Lower leg skin (tissue), 4 donors: ENCODE measurements around the gene VPS13D. TPM values are rescaled to one million over a fixed set of nuclear protein-coding genes. Genes with fewer than 3 reads are reported as not detected.

Source experiments
- DNase-seq, 2 donors: peaks; one replicate each; pipeline ENCODE4 v3.0.0-alpha.2; 2019; ENCODE audit warnings: low spot score in 2 of 2
- H3K4me3 ChIP-seq: fragments of 200-600 bp; sonication (generic); 2 replicates; pipeline ENCODE4 v1.5.1; 2017; ENCODE audit warnings: mild to moderate bottlenecking, low read depth; ENCODE audit not compliant: poor library complexity, severe bottlenecking
- POLR2A ChIP-seq, 2 donors: fragments of 450-650 bp; IDR thresholded peaks; one replicate each; pipeline ENCODE4 v1.6.1; 2016 to 2017; ENCODE audit warnings: antibody characterized with exemption in 2 of 2, mild to moderate bottlenecking in 1 of 2, moderate library complexity in 1 of 2
- WGBS, 2 donors: methylation state at CpG; one replicate each; pipeline ENCODE4 v1.1.5; 2018; 5-methylcytosine and 5-hydroxymethylcytosine counted together
- intact Hi-C: fragments of 100-400 bp; cut with DNase I; formaldehyde crosslinking; loops from one replicate; pipeline ENCODE4 v1.15.0; 2023; ENCODE audit warnings: low total_unique reads
- total RNA-seq, 4 donors: library from RNA; depleted of rRNA; stranded (reverse); fragments of >200 nt; gene quantifications; one replicate each; pipeline ENCODE4 v1.1.0, GENCODE V29; 2016
- TF ChIP-seq, protein P1 (sequence below), 3 donors: fragments of 450-650 bp; IDR thresholded peaks; one replicate each; pipeline ENCODE4 v1.5.1; 2016; ENCODE audit warnings: antibody characterized with exemption in 3 of 3, mild to moderate bottlenecking in 3 of 3, moderate library complexity in 2 of 3

Gene VPS13D
- total RNA-seq, 4 donors from 2014 or later = 96.5 to 200 (median 116) TPM

DNA sequence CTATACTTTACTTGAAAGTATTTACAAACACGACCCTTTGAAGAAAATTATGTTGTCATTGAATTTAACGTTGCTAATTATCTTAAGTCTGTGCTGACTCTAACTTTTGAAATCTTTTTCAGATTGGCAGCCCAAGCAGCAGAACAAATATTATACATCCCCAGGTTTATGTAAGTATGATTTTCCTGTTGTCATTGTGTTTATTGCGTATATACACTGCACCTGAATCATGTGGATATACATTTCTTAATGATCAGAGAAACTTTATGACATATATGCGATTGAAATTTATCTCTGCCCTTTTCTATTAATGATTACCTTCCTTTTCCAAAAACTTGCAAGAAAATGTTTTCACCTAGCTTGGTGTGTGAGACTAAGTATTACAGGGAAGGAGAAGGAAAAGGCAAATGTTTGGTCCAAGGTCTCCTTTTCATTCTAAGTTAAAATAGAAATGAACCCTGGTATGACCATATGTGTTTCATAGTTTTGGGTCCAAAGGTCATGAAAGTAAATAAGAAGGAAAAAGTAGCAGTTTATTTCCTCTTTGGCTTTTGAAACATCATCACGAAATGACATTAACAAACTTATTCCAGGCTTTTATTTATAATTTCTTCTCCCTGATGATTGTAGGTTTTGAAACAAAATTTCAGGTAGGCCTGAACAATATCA lies 116.8 kb downstream of the VPS13D start:
- TF ChIP-seq POLR2A (IDR thresholded peaks at IDR 0.05) = no peak
- TF ChIP-seq, protein P1, sequence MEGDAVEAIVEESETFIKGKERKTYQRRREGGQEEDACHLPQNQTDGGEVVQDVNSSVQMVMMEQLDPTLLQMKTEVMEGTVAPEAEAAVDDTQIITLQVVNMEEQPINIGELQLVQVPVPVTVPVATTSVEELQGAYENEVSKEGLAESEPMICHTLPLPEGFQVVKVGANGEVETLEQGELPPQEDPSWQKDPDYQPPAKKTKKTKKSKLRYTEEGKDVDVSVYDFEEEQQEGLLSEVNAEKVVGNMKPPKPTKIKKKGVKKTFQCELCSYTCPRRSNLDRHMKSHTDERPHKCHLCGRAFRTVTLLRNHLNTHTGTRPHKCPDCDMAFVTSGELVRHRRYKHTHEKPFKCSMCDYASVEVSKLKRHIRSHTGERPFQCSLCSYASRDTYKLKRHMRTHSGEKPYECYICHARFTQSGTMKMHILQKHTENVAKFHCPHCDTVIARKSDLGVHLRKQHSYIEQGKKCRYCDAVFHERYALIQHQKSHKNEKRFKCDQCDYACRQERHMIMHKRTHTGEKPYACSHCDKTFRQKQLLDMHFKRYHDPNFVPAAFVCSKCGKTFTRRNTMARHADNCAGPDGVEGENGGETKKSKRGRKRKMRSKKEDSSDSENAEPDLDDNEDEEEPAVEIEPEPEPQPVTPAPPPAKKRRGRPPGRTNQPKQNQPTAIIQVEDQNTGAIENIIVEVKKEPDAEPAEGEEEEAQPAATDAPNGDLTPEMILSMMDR (IDR thresholded peaks at IDR 0.05) = no peak
- no peak for DNase-seq
- no peak overlapping the region for H3K4me3 ChIP-seq
- intact Hi-C loops = no loop called here
- 87 to 91% methylated on average over 5 of the region's 5 CpGs for whole genome bisulfite sequencing, 2 donors

DNA sequence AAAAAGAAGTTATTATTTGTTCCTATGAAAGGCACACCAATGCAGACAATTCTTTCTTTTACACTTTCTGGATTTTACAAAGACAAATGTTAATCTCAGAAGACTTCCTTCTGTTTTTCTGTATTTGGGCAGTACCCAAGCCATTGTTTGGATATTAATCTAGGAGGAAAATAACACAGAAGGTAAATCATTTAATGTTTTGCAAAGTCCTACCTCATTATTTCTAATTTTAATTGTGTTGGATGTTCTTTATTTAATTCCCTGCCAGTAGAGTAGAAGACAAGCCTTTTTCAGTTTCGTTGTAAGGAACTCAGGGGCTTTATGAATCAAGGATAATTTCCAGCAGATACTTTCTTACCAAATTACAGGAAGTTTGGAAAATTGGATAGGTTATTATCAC lies 118.3 kb downstream of the VPS13D start:
- intact Hi-C loops = no loop called here
- no peak overlapping the region for H3K4me3 ChIP-seq
- 85 to 86% methylated on average over 1 of the region's 1 CpG for WGBS, 2 donors
- TF ChIP-seq, protein P1 (IDR thresholded peaks at IDR 0.05) = no peak
- no peak for TF ChIP-seq POLR2A (IDR thresholded peaks at IDR 0.05)
- no peak for DNase-seq

DNA sequence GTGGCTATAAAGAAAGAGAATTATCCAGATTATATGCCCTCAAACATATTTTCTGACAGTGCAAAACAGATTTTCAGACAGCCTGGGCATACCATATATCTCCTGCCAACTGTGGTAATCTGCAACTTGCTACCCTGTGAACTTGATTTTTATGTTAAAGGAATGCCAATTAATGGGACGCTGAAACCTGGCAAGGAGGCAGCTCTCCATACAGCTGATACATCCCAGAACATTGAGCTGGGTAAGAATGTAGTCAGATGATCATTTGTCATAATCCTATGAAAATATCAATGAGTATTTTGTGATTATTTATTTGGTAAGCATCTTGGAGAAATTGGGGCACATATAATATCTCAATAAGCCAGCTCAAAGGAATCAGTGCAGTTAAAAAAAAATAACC lies 124.2 kb downstream of the VPS13D start:
- H3K4me3 ChIP-seq = no peak overlapping the region
- DNase-seq = no peak
- WGBS, 2 donors = 73 to 76% methylated on average over 1 of the region's 1 CpG
- intact Hi-C loops = no loop called here
- TF ChIP-seq, protein P1 (IDR thresholded peaks at IDR 0.05) = no peak
- TF ChIP-seq POLR2A (IDR thresholded peaks at IDR 0.05) = no peak

DNA sequence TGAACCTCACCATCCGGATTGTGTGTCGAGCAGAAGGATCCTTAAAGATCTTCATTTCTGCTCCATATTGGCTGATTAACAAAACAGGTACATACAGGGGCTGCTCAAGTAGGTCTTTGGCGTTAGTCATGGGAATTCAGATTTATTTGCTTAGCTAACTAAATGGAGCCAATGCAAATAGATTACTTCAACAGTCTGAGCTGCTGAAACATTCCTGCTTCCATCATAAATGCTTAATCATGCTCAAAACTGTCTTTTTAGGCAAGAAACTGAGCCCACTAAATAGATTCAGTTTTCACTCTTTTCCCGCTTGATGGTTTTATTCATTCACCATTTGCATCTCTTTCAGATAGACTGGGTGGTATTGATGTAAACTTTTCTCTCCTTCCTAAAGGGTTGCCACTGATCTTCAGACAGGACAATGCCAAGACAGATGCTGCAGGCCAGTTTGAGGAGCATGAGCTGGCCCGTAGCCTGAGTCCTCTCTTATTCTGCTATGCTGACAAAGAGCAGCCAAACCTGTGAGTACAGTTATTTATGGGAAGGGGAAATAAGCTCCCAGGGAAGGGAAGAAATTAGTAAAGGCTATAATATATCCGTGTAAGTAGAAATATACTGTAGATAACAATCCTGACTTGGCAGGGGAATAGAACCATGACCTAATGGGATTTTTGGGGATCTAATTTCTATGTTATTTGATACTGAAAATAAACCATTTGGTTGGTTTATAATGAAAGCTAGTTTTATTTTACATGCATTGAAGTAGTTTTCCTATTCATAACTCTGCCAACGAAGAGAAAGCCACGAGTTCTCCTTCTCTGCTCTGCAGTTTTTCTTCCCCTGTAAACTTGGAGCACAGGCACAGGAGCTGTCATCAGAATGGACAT lies 126.4 kb downstream of the VPS13D start:
- 76 to 78% methylated on average over 8 of the region's 8 CpGs for whole genome bisulfite sequencing, 2 donors
- intact Hi-C loops = no loop called here

DNA sequence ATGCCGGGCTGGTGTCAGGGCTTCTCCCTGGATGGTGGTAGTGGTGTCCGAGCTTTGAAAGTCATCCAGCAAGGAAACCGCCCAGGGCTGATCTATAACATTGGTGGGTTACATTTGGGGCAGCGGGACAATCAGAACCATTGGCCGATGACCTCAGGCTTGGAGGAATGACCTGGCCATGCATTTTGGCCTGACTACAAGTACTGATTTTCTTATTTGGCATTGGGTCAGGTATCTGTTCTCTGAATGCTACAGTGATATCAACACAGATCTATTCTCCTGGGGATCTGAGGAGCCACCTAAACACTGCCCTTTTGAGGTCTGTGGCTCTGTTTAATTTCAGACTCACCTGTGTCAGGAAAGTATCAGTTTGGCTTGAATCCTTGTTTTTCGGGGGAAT lies 128.7 kb downstream of the VPS13D start:
- DNase-seq = no peak
- intact Hi-C loops = no loop called here
- H3K4me3 ChIP-seq = no peak overlapping the region
- no peak for TF ChIP-seq POLR2A (IDR thresholded peaks at IDR 0.05)
- TF ChIP-seq, protein P1 (IDR thresholded peaks at IDR 0.05) = no peak
- WGBS, 2 donors = 91 to 93% methylated on average over 6 of the region's 6 CpGs

More for the DNA sequence above, 126.4 kb downstream of the VPS13D start:
- no peak for TF ChIP-seq POLR2A (IDR thresholded peaks at IDR 0.05)
- TF ChIP-seq, protein P1 (IDR thresholded peaks at IDR 0.05) = no peak
- H3K4me3 ChIP-seq = no peak overlapping the region
- no peak for DNase-seq
